Activated CD4-positive, alpha-beta T cell treated with anti-CD3 and anti-CD28 coated beads, Interleukin-2, amount 50 U/mL, for 48 hours (primary cell): ENCODE data around the gene CCNA2.

Source experiments
- DNase-seq, 2 experiments: peaks; one replicate each; pipeline ENCODE4 v3.0.0-alpha.2; 2020

The CCNA2 gene

GRCh38 chr4:121823505-121824170 lies at the start of gene CCNA2:
Gene CCNA2, minus strand, starts transcription at chr4:121823883. Its CDS starts 255 bp downstream, at chr4:121823628.
- DNase-seq = peak; percentile 97 to 98

DNA sequence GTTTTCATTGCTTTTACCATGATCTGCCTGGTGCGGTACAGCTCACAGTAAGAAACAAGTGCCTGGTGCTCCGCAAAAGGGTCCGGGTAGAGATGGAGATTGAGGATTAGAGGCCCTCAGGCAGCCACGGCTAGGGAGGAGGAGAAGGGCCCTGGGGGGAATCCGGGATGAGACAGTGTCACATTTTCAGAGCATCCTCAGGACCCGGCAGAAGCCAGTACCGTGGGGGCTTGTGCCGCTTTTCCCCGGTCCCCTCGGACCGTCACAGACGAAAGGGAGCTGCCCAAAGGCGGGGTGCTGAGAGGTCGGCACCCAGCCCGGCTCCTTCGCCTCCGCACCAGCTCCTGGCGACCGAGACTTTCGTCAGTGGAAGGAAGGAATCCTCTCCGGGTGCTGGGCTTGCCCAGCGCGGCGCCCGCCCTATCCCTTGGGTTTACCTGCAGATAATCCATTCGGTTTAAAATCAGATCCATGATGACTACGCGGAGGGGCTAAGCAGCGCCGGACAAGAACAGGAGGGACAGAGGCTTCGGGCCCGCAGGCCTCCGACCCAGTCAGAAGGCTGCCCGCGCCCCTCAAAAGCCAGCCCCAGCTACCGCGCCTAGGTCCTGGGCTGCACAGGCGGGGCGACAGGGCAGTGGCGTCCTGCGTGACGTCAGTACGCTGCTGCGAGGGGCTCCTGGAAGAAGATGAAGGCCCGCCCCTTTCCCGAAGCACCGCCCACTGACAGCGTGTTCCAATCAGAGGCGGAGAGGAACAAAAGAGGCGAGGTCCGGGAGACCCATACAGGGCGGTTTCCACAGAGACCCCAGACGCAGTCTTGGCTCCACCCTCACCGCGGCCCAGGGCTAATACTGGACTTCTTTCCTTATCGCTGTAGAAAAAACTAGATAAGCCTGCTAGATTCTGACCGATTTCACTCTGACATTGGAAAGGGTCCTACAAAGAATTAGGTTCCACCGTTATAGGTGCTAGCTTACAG lies 46.4 kb upstream of the CCNA2 start, which contains the start of gene BBS7:
Gene BBS7 (minus strand): TSS at position 634 of the 982 bp plus-strand sequence. CDS start 161 bp downstream, at position 473.
- peak; percentile 99 for DNase-seq

DNA sequence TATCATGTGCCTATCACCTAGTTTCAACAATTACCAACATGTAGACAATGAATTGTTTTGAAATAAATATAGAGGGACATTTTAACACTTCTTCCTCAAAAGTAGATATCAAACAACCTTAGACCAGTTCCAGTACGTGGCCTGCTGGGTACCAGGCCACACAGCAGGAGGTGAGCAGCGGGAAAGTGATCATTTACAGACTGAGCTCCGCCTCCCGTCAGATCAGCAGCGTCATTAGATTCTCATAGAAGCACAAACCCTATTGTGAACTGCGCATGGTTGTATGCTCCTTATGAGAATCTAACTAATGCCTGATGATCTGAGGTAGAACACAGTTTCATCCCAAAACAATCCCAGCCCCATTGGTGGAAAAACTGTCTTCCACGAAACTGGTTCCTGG lies 40.1 kb upstream of the CCNA2 start:
- no peak for DNase-seq

DNA sequence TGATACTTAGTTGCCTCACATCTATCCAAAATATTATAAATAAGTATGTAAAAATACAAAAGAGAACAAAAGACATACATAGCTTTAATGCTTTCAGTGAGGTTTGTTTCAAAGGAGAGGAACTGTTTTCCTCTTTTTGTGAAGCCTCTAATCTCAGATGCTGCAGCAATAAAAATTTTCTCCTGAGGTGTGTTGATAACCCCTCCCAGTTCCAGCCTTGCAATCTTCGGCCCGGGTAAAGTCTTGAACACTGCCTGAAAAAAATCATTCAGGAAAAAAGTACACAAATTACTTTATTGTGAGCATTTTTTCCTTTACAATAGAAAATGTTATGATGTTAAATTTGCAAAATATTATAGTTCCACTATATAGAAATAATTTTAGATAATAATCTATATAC lies 37.7 kb upstream of the CCNA2 start:
- no peak for DNase-seq

GRCh38 chr4:121860121-121860520 lies 36.4 kb upstream of the CCNA2 start:
- DNase-seq = no peak

GRCh38 chr4:121851354-121851753 lies 27.7 kb upstream of the CCNA2 start:
- DNase-seq = no peak

DNA sequence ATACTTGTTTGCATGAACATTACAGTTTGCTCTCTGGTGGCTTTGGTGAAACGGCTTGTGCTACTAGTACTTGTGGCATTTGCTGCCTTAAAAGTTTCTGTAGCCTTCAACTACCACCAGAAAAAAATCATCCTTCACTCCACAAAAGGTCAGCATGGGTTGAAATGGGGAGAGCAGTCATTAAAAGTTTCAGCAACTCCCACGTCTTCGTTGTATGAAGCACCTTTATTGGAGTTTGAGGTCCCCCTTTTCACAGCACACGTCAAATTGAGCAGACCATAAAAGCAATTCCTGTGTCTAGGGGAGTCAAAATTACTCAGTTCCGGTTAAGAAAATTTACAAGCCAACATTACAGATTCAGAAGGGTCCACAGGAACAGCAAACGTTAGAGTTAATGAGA lies 23.0 kb upstream of the CCNA2 start:
- DNase-seq = no peak

GRCh38 chr4:121842862-121843261 lies 19.2 kb upstream of the CCNA2 start:
- DNase-seq = no peak

DNA sequence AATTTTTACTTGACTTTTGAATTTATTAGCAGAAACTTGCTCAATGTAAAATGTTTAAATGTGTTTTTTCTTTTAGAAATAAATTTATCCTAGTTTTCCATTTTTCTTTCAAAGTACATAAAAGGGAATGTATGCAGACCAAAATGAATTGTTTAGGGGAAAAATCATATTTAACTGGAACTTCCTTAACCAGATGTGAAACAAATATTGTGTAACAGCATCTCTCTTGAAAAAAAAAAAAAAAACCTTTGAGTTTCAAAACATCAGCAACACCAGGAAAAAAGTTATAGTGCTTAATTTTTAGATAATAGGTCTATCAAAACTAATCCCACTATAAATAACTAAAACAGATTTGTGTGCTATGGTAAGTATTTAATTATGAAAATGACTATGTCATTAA lies 14.5 kb upstream of the CCNA2 start:
- no peak for DNase-seq

GRCh38 chr4:121829511-121829910 lies 5.8 kb upstream of the CCNA2 start:
- DNase-seq = no peak

- no peak for DNase-seq
These were observed 4.2 kb upstream of the CCNA2 start for GRCh38 chr4:121827853-121828252.

GRCh38 chr4:121824950-121825349 lies 1.3 kb upstream of the CCNA2 start:
- DNase-seq = no peak

DNA sequence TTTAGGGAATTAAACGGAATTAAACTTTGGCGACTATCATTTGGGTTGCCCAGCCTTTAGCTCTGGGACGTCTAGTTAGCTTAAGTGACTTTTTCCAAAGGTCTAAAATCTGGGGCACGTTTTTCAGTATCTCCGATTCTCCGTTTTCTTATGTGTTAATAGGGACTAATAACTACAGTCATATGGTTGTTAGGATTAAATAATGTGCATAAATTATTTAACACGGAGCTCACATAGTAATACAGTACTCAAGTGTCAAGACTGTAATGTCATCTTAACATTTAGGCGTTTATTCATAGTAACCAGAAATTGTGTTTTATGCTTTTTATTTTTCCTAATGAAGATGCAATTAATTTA lies 466 bp upstream of the CCNA2 start:
- no peak for DNase-seq

GRCh38 chr4:121822796-121823504 lies 733 bp downstream of the CCNA2 start:
- DNase-seq = peak; percentile 42 to 57

DNA sequence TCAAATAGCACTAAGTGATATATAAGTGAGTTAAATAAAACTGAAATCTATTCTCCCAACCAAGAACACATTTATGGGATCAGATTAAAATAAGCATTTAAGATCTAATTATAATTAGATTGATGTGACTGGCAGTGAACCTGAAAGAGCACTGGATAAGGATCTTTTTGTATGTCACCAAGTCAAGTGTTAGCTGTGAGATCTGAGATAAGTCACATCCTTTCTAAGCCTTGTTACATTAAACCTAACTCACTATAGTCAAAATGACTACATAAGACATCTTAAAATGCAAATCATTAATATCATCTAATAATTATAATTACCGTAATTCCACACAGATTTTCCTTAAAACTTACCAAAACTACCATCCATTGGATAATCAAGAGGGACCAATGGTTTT lies 1.6 kb downstream of the CCNA2 start:
- no peak for DNase-seq

- DNase-seq = no peak
These were observed 4.3 kb downstream of the CCNA2 start for GRCh38 chr4:121819216-121819965.

GRCh38 chr4:121818215-121818614 lies 5.5 kb downstream of the CCNA2 start:
- no peak for DNase-seq

DNA sequence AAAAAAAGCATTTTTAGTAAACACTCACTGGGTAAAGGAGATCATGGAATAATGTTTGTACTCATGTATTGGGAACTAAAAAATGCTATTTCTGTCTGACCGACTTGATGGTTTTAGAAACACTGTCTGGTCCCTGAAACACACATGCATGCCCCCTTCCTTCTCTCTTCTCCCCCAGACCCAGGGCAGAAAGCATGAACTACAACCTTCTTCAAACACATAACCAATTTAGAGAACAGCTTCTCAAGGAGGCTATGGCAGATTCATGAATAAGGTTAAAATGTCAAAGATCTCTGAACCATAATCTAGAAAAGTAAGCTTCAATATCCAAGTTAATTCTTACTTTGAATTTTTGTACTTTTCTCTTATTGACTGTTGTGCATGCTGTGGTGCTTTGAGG lies 6.0 kb downstream of the CCNA2 start:
- DNase-seq = no peak

- DNase-seq = no peak
These were observed 6.7 kb downstream of the CCNA2 start for GRCh38 chr4:121817006-121817405.

DNA sequence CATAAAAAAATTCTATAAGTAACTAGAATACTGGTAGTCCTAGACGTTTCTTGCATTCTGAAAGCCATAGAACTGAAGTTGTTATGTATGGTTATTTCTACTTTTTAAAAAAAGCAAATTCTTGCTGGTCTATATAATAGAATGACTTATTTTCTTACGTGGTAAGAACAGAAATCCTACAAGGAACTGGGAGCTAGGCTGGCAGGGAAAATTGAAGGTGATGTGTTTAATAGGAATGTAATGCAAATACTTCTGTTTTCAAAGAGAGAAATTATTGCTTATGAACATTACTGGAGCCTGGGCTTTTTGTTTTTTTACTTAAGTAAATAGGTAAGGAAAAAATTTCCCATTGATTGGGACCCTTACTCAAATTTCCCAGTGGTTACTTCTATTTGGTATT lies 8.9 kb downstream of the CCNA2 start:
- no peak for DNase-seq

GRCh38 chr4:121811122-121811521 lies 12.6 kb downstream of the CCNA2 start:
- DNase-seq = no peak

DNA sequence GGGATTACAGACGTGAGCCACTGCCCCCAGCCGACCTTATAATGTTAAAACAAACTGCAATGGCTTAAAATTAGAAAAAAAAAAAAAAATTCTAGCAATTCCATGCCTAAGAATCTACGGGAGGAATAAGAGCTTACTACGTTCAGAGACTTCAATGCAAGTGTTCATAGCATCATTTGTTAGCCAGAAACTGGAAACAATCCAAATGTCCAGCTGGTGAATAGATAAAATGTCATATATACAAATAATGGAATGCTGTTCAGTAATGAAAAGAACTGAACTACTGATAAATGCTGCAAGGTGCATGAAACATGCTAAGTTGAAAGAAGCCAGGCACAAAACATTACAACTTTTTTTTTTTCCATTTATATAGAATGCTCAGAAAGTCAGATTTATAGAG lies 17.3 kb downstream of the CCNA2 start:
- no peak for DNase-seq

- no peak for DNase-seq
These were observed 22.0 kb downstream of the CCNA2 start for GRCh38 chr4:121801715-121802075.
